Transverse colon (tissue), 4 donors: Measurements from ENCODE around the gene SNRPA1. TPM values are rescaled to one million over a fixed set of nuclear protein-coding genes. Genes with fewer than 3 reads are reported as not detected.

Experiments
- DNase-seq: peaks from one replicate; pipeline ENCODE4 v3.0.0-alpha.2; 2019
- H3K27ac ChIP-seq, 4 donors: fragments of 200-600 bp; sonication (generic); 2 replicates each; pipeline ENCODE4 v1.5.1; 2016 to 2018; ENCODE audit warnings: inconsistent platforms in 4 of 4
- H3K27me3 ChIP-seq: fragments of 200-600 bp; sonication (generic); 2 replicates; pipeline ENCODE4 v1.5.1; 2017; ENCODE audit warnings: inconsistent platforms
- H3K36me3 ChIP-seq, 4 donors: fragments of 200-600 bp; sonication (generic); 2 replicates each; pipeline ENCODE4 v1.5.1; 2017 to 2019; ENCODE audit warnings: inconsistent platforms in 4 of 4
- H3K4me1 ChIP-seq, 4 donors: fragments of 200-600 bp; sonication (generic); 2 replicates each; pipeline ENCODE4 v1.5.1; 2017 to 2020; ENCODE audit warnings: inconsistent platforms in 4 of 4
- H3K4me3 ChIP-seq, 4 donors: fragments of 200-600 bp; sonication (generic); 1 replicate in 1 of 4; 2 replicates in 3 of 4; pipeline versions ENCODE4 v1.5.1 to v1.6.1; 2017 to 2019; ENCODE audit warnings: inconsistent platforms in 4 of 4
- H3K9me3 ChIP-seq, 2 donors: fragments of 200-600 bp; sonication (generic); 2 replicates each; pipeline ENCODE4 v1.5.1; 2017 to 2019; ENCODE audit warnings: inconsistent platforms in 2 of 2
- CTCF ChIP-seq, 5 experiments: fragments of 200-600 bp in 3 of 5; fragments of 450-650 bp in 2 of 5; sonication (generic) in 3 of 5; IDR thresholded peaks; 1 replicate in 2 of 5; 2 replicates in 3 of 5; pipeline ENCODE4 v1.5.1; 2016 to 2017; ENCODE audit warnings: antibody characterized with exemption in 5 of 5, inconsistent platforms in 3 of 5, mild to moderate bottlenecking in 2 of 5, moderate library complexity in 1 of 5
- EP300 ChIP-seq: sonication (generic); formaldehyde crosslinking; IDR thresholded peaks from one replicate; pipeline ENCODE4 v1.6.1; 2017; ENCODE audit warnings: antibody characterized with exemption, low read depth
- POLR2A ChIP-seq: fragments of 450-650 bp; IDR thresholded peaks from one replicate; pipeline ENCODE4 v1.6.1; 2016; ENCODE audit warnings: antibody characterized with exemption, mild to moderate bottlenecking, moderate library complexity
- POLR2AphosphoS5 ChIP-seq, 3 donors: sonication (generic); formaldehyde crosslinking; IDR thresholded peaks; one replicate each; pipeline ENCODE4 v1.6.1; 2016; ENCODE audit warnings: antibody characterized with exemption in 3 of 3
- WGBS, 2 donors: methylation state at CpG; one replicate each; pipeline ENCODE4 v1.1.5; 2018; ENCODE audit warnings: low coverage in 1 of 2; 5-methylcytosine and 5-hydroxymethylcytosine counted together
- in situ Hi-C, 4 donors: fragments of 200-750 bp; cut with MboI; loops; one replicate each; pipeline versions ENCODE4 v1.15.0 to v1.15.1; 2017; ENCODE audit warnings: low sequenced_read_pairs in 3 of 4, low pct_ligation_motif_present in 1 of 4, low pct_unique_long_range_greater_than_20kb in 1 of 4
- intact Hi-C: fragments of 100-400 bp; cut with DNase I; formaldehyde crosslinking; loops from one replicate; pipeline ENCODE4 v1.15.1; 2023; ENCODE audit warnings: low total_unique reads
- total RNA-seq, 4 donors: library from RNA; depleted of rRNA; stranded (reverse); fragments of >200 nt; gene quantifications; one replicate each; pipeline ENCODE4 v1.1.0, GENCODE V29; 2016

The SNRPA1 gene
- total RNA-seq, 4 donors from 2014 or later = 7.8 to 54.0 (median 25.8) TPM

GRCh38 chr15:101317336-101317872, 22.4 kb upstream of the SNRPA1 start:
- H3K4me3 ChIP-seq = no peak overlapping the region

GRCh38 chr15:101316529-101316928, 21.5 kb upstream of the SNRPA1 start:
- no peak for DNase-seq
- no peaks in the 10 kb centered on the region for H3K9me3 ChIP-seq
- H3K4me3 ChIP-seq = no peak overlapping the region
- in situ Hi-C loops (loop anchor here in 1 of 4 donors (25.0 kb wide), 1 partner anchor 171 kb away; the partner anchor contains the start of gene PCSK6), intact Hi-C loops (no loop called here)
- no peaks in the 10 kb centered on the region for H3K4me1 ChIP-seq
- H3K27ac ChIP-seq = no peak overlapping the region
- WGBS, 2 donors = 89 to 91% methylated on average over 5 of the region's 5 CpGs
- no peaks in the 10 kb centered on the region for H3K36me3 ChIP-seq
- TF ChIP-seq POLR2AphosphoS5 (IDR thresholded peaks at IDR 0.05) (no peak), CTCF (IDR thresholded peaks at IDR 0.05) (no peak), POLR2A (no peak), EP300 (no peak)
- no peaks in the 10 kb centered on the region for H3K27me3 ChIP-seq

More at GRCh38 chr15:101317336-101317872, 22.4 kb upstream of the SNRPA1 start:
- no peaks in the 10 kb centered on the region for H3K27me3 ChIP-seq
- intact Hi-C loops (no loop called here), in situ Hi-C loops (loop anchor here in 1 of 4 donors (25.0 kb wide), 1 partner anchor 170 kb away; the partner anchor contains the start of gene PCSK6)
- WGBS, 2 donors = 76 to 87% methylated on average over 5 to 6 of the region's 6 CpGs
- DNase-seq = no peak
- H3K4me1 ChIP-seq = no peaks in the 10 kb centered on the region
- no peak overlapping the region for H3K27ac ChIP-seq
- TF ChIP-seq POLR2AphosphoS5 (IDR thresholded peaks at IDR 0.05) = no peak
- no peak for TF ChIP-seq CTCF (IDR thresholded peaks at IDR 0.05)
- no peak for TF ChIP-seq EP300
- H3K36me3 ChIP-seq = no peaks in the 10 kb centered on the region
- H3K9me3 ChIP-seq = no peaks in the 10 kb centered on the region

- H3K27me3 ChIP-seq = no peaks in the 10 kb centered on the region
- WGBS, 2 donors = 78% methylated on average over 10 of the region's 10 CpGs; no CpG with 5 or more reads in 1 of the 2 donors
- H3K4me1 ChIP-seq = no peaks in the 10 kb centered on the region
- intact Hi-C loops (no loop called here), in situ Hi-C loops (loop anchor here in 1 of 4 donors (25.0 kb wide), 1 partner anchor 172 kb away; the partner anchor contains the start of gene PCSK6)
- no peak for DNase-seq
- no peak overlapping the region for H3K27ac ChIP-seq
- TF ChIP-seq CTCF (IDR thresholded peaks at IDR 0.05) (no peak), EP300 (no peak), POLR2A (no peak), POLR2AphosphoS5 (IDR thresholded peaks at IDR 0.05) (no peak)
- no peaks in the 10 kb centered on the region for H3K9me3 ChIP-seq
- no peak overlapping the region for H3K4me3 ChIP-seq
- H3K36me3 ChIP-seq = no peaks in the 10 kb centered on the region
Observed at GRCh38 chr15:101315736-101316135, 20.7 kb upstream of the SNRPA1 start.

GRCh38 chr15:101314336-101315125, 19.5 kb upstream of the SNRPA1 start:
- H3K36me3 ChIP-seq = no peaks in the 10 kb centered on the region
- no peak for TF ChIP-seq POLR2AphosphoS5 (IDR thresholded peaks at IDR 0.05)
- TF ChIP-seq EP300 = no peak
- no peak for TF ChIP-seq POLR2A
- no peak for TF ChIP-seq CTCF (IDR thresholded peaks at IDR 0.05)
- no peak for DNase-seq
- H3K27ac ChIP-seq = no peak overlapping the region
- no peaks in the 10 kb centered on the region for H3K9me3 ChIP-seq
- intact Hi-C loops (no loop called here), in situ Hi-C loops (loop anchor here in 1 of 4 donors (25.0 kb wide), 1 partner anchor 173 kb away; the partner anchor contains the start of gene PCSK6)
- H3K4me3 ChIP-seq = no peak overlapping the region
- H3K4me1 ChIP-seq = no peaks in the 10 kb centered on the region
- WGBS, 2 donors = 84% methylated on average over 19 of the region's 19 CpGs; no CpG with 5 or more reads in 1 of the 2 donors
- H3K27me3 ChIP-seq = no peaks in the 10 kb centered on the region
